Motor neuron (in vitro differentiated cells): ENCODE results near the gene PRPF38A. TPM values are rescaled to one million over a fixed set of nuclear protein-coding genes. Genes with fewer than 3 reads are reported as not detected.

Experiments used
- ATAC-seq, 8 experiments: fragments of 200-7000 bp; cut with Tn5 transposase; replicated peaks in 6 of 8; 2 replicates each; pipeline ENCODE4 v1.8.0; 2021; ENCODE audit warnings: mild to moderate bottlenecking in 8 of 8, moderate library complexity in 8 of 8
- H3K27ac ChIP-seq, 2 donors: fragments of 250-450 bp; sonication (Bioruptor Pico); 2 replicates each; pipeline ENCODE4 v1.9.0; 2021; ENCODE audit warnings: antibody characterized with exemption in 2 of 2, mild to moderate bottlenecking in 2 of 2, moderate library complexity in 1 of 2
- H3K4me1 ChIP-seq, 2 donors: fragments of 250-450 bp; sonication (Bioruptor Pico); replicated peaks in 1 of 2; 2 replicates each; pipeline ENCODE4 v1.6.1; 2021; ENCODE audit warnings: antibody characterized with exemption in 2 of 2, mild to moderate bottlenecking in 2 of 2, moderate library complexity in 1 of 2
- H3K4me3 ChIP-seq, 5 donors: fragments of 250-450 bp; sonication (Bioruptor Pico); 2 replicates each; pipeline ENCODE4 v1.9.0; 2021; ENCODE audit warnings: antibody characterized with exemption in 5 of 5, mild to moderate bottlenecking in 5 of 5, moderate library complexity in 4 of 5
- WGBS, 10 experiments: fragments of 450-650 bp; shearing (Covaris generic); methylation state at CpG; one replicate each; pipeline ENCODE4 v1.0.0; 2022; 5-methylcytosine and 5-hydroxymethylcytosine counted together
- in situ Hi-C, 9 experiments: fragments of 400-800 bp; cut with MboI; loops; one replicate each; pipeline ENCODE4 v1.15.0; 2021; ENCODE audit warnings: low sequenced_read_pairs in 9 of 9, low pct_unique_long_range_greater_than_20kb in 2 of 9; ENCODE audit not compliant: unreplicated experiment in 9 of 9
- total RNA-seq, 8 experiments: library from RNA; unstranded; fragments of 300-600 nt; gene quantifications; 2 replicates each; pipeline versions ENCODE4 v1.2.3 to v1.2.4, GENCODE V29; 2022

The PRPF38A gene
- total RNA-seq, 8 experiments from 2014 or later, result 15.1 to 46.9 (median 35.7) TPM

GRCh38 chr1:52413410-52413989 is 9.1 kb downstream of the PRPF38A start:
- ATAC-seq, result no peak
- 88 to 100% (median 95%) methylated on average over 1 to 10 of the region's 10 CpGs; no CpG with 5 or more reads in 4 of the 10 experiments for WGBS, 10 experiments
- no peak overlapping the region for H3K4me3 ChIP-seq
- H3K4me1 ChIP-seq, result no peaks in the 10 kb centered on the region
- in situ Hi-C loops, result no loop called here
- no peak overlapping the region for H3K27ac ChIP-seq

GRCh38 chr1:52414942-52415341 is 10.5 kb downstream of the PRPF38A start:
- in situ Hi-C loops, result no loop called here
- Histone ChIP-seq H3K4me1 (no peaks in the 10 kb centered on the region), H3K27ac (no peak overlapping the region), H3K4me3 (no peak overlapping the region)
- no peak for ATAC-seq

GRCh38 chr1:52416811-52417210 is 12.4 kb downstream of the PRPF38A start:
- H3K27ac ChIP-seq, result no peak overlapping the region
- in situ Hi-C loops, result no loop called here
- ATAC-seq, result no peak

GRCh38 chr1:52420713-52421112 is 16.3 kb downstream of the PRPF38A start:
- 45 to 100% (median 95%) methylated on average over 1 of the region's 1 CpG; no CpG with 5 or more reads in 2 of the 10 experiments for WGBS, 10 experiments
- Histone ChIP-seq H3K27ac (no peak overlapping the region), H3K4me3 (no peak overlapping the region), H3K4me1 (no peaks in the 10 kb centered on the region)
- ATAC-seq, result no peak
- in situ Hi-C loops, result no loop called here

More at GRCh38 chr1:52416811-52417210, 12.4 kb downstream of the PRPF38A start:
- no peaks in the 10 kb centered on the region for H3K4me1 ChIP-seq
- 50 to 100% (median 96%) methylated on average over 1 to 2 of the region's 2 CpGs for WGBS, 10 experiments
- no peak overlapping the region for H3K4me3 ChIP-seq

- 80 to 100% (median 98%) methylated on average over 1 to 2 of the region's 2 CpGs for WGBS, 10 experiments
- H3K4me1 ChIP-seq, result no peaks in the 10 kb centered on the region
- in situ Hi-C loops, result no loop called here
- no peak for ATAC-seq
- no peak overlapping the region for H3K4me3 ChIP-seq
- H3K27ac ChIP-seq, result no peak overlapping the region
Measured at GRCh38 chr1:52423055-52423454, 18.7 kb downstream of the PRPF38A start.

GRCh38 chr1:52423771-52424170 is 19.4 kb downstream of the PRPF38A start:
- H3K27ac ChIP-seq, result no peak overlapping the region
- 70 to 100% (median 88%) methylated on average over 2 to 9 of the region's 9 CpGs; no CpG with 5 or more reads in 1 of the 10 experiments for WGBS, 10 experiments
- ATAC-seq, result no peak
- H3K4me1 ChIP-seq, result no peaks in the 10 kb centered on the region
- in situ Hi-C loops, result no loop called here
- H3K4me3 ChIP-seq, result no peak overlapping the region

- H3K4me3 ChIP-seq, result no peak overlapping the region
- H3K4me1 ChIP-seq, result no peaks in the 10 kb centered on the region
- H3K27ac ChIP-seq, result no peak overlapping the region
- no peak for ATAC-seq
- in situ Hi-C loops, result no loop called here
Measured at GRCh38 chr1:52424231-52424636, 19.8 kb downstream of the PRPF38A start.

GRCh38 chr1:52424813-52425212 is 20.4 kb downstream of the PRPF38A start:
- in situ Hi-C loops, result loop anchor here in 2 of 9 experiments (25.0 kb wide), 2 partner anchors 237 to 262 kb away; partner anchors contain the start of gene COA7 (in 1 of the 2)
- 80 to 100% (median 100%) methylated on average over 1 of the region's 1 CpG; no CpG with 5 or more reads in 3 of the 10 experiments for WGBS, 10 experiments
- ATAC-seq, result no peak
- H3K27ac ChIP-seq, result no peak overlapping the region
- H3K4me1 ChIP-seq, result no peaks in the 10 kb centered on the region
- H3K4me3 ChIP-seq, result no peak overlapping the region

- Histone ChIP-seq H3K4me1 (no peaks in the 10 kb centered on the region), H3K27ac (no peak overlapping the region), H3K4me3 (no peak overlapping the region)
- 28 to 100% (median 73%) methylated on average over 1 to 3 of the region's 3 CpGs for WGBS, 10 experiments
- ATAC-seq, result no peak
- in situ Hi-C loops, result loop anchor here in 2 of 9 experiments (25.0 kb wide), 2 partner anchors 236 to 261 kb away; partner anchors contain the start of gene COA7 (in 1 of the 2)
Measured at GRCh38 chr1:52426371-52426770, 22.0 kb downstream of the PRPF38A start.

- no peak overlapping the region for H3K4me3 ChIP-seq
- WGBS, 10 experiments, result 67 to 100% (median 97%) methylated on average over 1 of the region's 1 CpG
- H3K4me1 ChIP-seq, result no peaks in the 10 kb centered on the region
- H3K27ac ChIP-seq, result no peak overlapping the region
- in situ Hi-C loops, result loop anchor here in 2 of 9 experiments (25.0 kb wide), 2 partner anchors 235 to 260 kb away; partner anchors contain the start of gene COA7 (in 1 of the 2)
- no peak for ATAC-seq
Measured at GRCh38 chr1:52427152-52427551, 22.8 kb downstream of the PRPF38A start.

GRCh38 chr1:52432807-52433206 is 28.4 kb downstream of the PRPF38A start:
- no peak for ATAC-seq
- Histone ChIP-seq H3K4me1 (no peaks in the 10 kb centered on the region), H3K27ac (no peak overlapping the region), H3K4me3 (no peak overlapping the region)
- in situ Hi-C loops, result loop anchor here in 2 of 9 experiments (25.0 kb wide), 2 partner anchors 229 to 254 kb away; partner anchors contain the start of gene COA7 (in 1 of the 2)
- 92 to 100% (median 99%) methylated on average over 1 to 8 of the region's 8 CpGs; no CpG with 5 or more reads in 2 of the 10 experiments for WGBS, 10 experiments

GRCh38 chr1:52435211-52435610 is 30.8 kb downstream of the PRPF38A start:
- no peak overlapping the region for H3K4me3 ChIP-seq
- no peak for ATAC-seq
- no peak overlapping the region for H3K27ac ChIP-seq
- H3K4me1 ChIP-seq, result no peaks in the 10 kb centered on the region
- WGBS, 10 experiments, result 100% methylated on average over 1 of the region's 1 CpG; no CpG with 5 or more reads in 3 of the 10 experiments
- in situ Hi-C loops, result loop anchor here in 2 of 9 experiments (25.0 kb wide), 2 partner anchors 227 to 252 kb away; partner anchors contain the start of gene COA7 (in 1 of the 2)

- no peak overlapping the region for H3K4me3 ChIP-seq
- in situ Hi-C loops, result loop anchor here in 2 of 9 experiments (25.0 kb wide), 2 partner anchors 227 to 252 kb away; partner anchors contain the start of gene COA7 (in 1 of the 2)
- 80 to 100% (median 96%) methylated on average over 1 of the region's 1 CpG; no CpG with 5 or more reads in 4 of the 10 experiments for WGBS, 10 experiments
- no peaks in the 10 kb centered on the region for H3K4me1 ChIP-seq
- H3K27ac ChIP-seq, result no peak overlapping the region
- ATAC-seq, result no peak
Measured at GRCh38 chr1:52435650-52436049, 31.2 kb downstream of the PRPF38A start.
